CD14-positive monocyte (primary cell): Measurements from ENCODE around the gene HOXA13. TPM values are rescaled to one million over a fixed set of nuclear protein-coding genes. Genes with fewer than 3 reads are reported as not detected.
A peak's percentile ranks its signal among the peaks of the same experiment; 100 is the strongest.

ENCODE experiments used
- DNase-seq, 3 donors: peaks; one replicate each; pipeline ENCODE4 v3.0.0-alpha.2; 2011 to 2022
- H2AFZ ChIP-seq: 2 replicates; pipeline ENCODE4 v1.6.0; 2012; ENCODE audit warnings: mild to moderate bottlenecking, low read depth, low read length, inconsistent platforms; ENCODE audit not compliant: insufficient read depth, poor library complexity, severe bottlenecking
- H3K27ac ChIP-seq, 2 donors: 1 replicate in 1 of 2; 2 replicates in 1 of 2; pipeline ENCODE4 v1.5.1; 2012 to 2013; ENCODE audit warnings: low read length in 2 of 2, control low read depth in 1 of 2, inconsistent platforms in 1 of 2, low read depth in 1 of 2, mild to moderate bottlenecking in 1 of 2
- H3K27me3 ChIP-seq, 2 donors: one replicate each; pipeline versions ENCODE4 v1.6.0 to v1.6.1; 2011 to 2013; ENCODE audit warnings: low read length in 2 of 2; ENCODE audit not compliant: control insufficient read depth in 2 of 2, insufficient read depth in 2 of 2
- H3K36me3 ChIP-seq, 2 donors: replicated peaks in 1 of 2; 1 replicate in 1 of 2; 2 replicates in 1 of 2; pipeline versions ENCODE4 v1.5.1 to v1.6.1; 2012 to 2013; ENCODE audit warnings: low read length in 2 of 2, control low read depth in 1 of 2, inconsistent platforms in 1 of 2, mild to moderate bottlenecking in 1 of 2; ENCODE audit not compliant: insufficient read depth in 2 of 2, control insufficient read depth in 1 of 2
- H3K4me1 ChIP-seq, 2 donors: 1 replicate in 1 of 2; 2 replicates in 1 of 2; pipeline versions ENCODE4 v1.5.1 to v1.6.1; 2012 to 2013; ENCODE audit warnings: low read length in 2 of 2, control low read depth in 1 of 2, inconsistent platforms in 1 of 2, mild to moderate bottlenecking in 1 of 2, moderate library complexity in 1 of 2; ENCODE audit not compliant: insufficient read depth in 2 of 2, control insufficient read depth in 1 of 2
- H3K4me2 ChIP-seq: replicated peaks from 2 replicates; pipeline ENCODE3; 2012; ENCODE audit warnings: low read length, moderate library complexity, mild to moderate bottlenecking; ENCODE audit not compliant: poor library complexity, severe bottlenecking; ENCODE audit errors: extremely low read depth
- H3K4me3 ChIP-seq, 3 experiments: fragments of 200-600 bp in 1 of 3; sonication (generic) in 1 of 3; replicated peaks in 1 of 3; 1 replicate in 2 of 3; 2 replicates in 1 of 3; pipeline ENCODE4 v1.5.1; 2011 to 2013; ENCODE audit warnings: low read length in 3 of 3, mild to moderate bottlenecking in 3 of 3, control low read depth in 2 of 3, low read depth in 2 of 3, inconsistent platforms in 1 of 3, moderate library complexity in 1 of 3
- H3K79me2 ChIP-seq: 2 replicates; pipeline ENCODE4 v1.6.0; 2012; ENCODE audit warnings: mild to moderate bottlenecking, control low read depth, inconsistent platforms, low read length, moderate library complexity; ENCODE audit not compliant: insufficient read depth
- H3K9ac ChIP-seq: 2 replicates; pipeline ENCODE4 v1.6.0; 2017; ENCODE audit warnings: low read length, mild to moderate bottlenecking; ENCODE audit not compliant: insufficient read depth, poor library complexity, severe bottlenecking
- H3K9me3 ChIP-seq, 2 donors: replicated peaks in 1 of 2; 1 replicate in 1 of 2; 2 replicates in 1 of 2; pipeline versions ENCODE4 v1.5.1 to v1.6.1; 2012 to 2013; ENCODE audit warnings: low read length in 2 of 2, control low read depth in 1 of 2; ENCODE audit not compliant: control insufficient read depth in 1 of 2, insufficient read depth in 1 of 2
- H4K20me1 ChIP-seq: 2 replicates; pipeline ENCODE4 v1.6.0; 2012; ENCODE audit warnings: mild to moderate bottlenecking, low read length, control low read depth, moderate library complexity; ENCODE audit not compliant: insufficient read depth
- H3K27ac Mint-ChIP-seq, 7 donors: one replicate each; pipeline ENCODE4 v1.8.0; 2020; ENCODE audit warnings: mild to moderate bottlenecking in 7 of 7, mixed read lengths in 7 of 7, moderate library complexity in 6 of 7, inconsistent platforms in 2 of 7
- H3K27me3 Mint-ChIP-seq, 3 donors: one replicate each; pipeline ENCODE4 v1.8.0; 2021 to 2022; ENCODE audit warnings: low read depth in 3 of 3, mild to moderate bottlenecking in 3 of 3, mixed read lengths in 3 of 3, moderate library complexity in 3 of 3, inconsistent platforms in 1 of 3
- H3K36me3 Mint-ChIP-seq, 2 donors: one replicate each; pipeline ENCODE4 v1.8.0; 2020; ENCODE audit warnings: mixed read lengths in 2 of 2, inconsistent platforms in 1 of 2, mild to moderate bottlenecking in 1 of 2
- H3K4me1 Mint-ChIP-seq: one replicate; pipeline ENCODE4 v1.8.0; 2020; ENCODE audit warnings: mild to moderate bottlenecking, mixed read lengths
- H3K4me3 Mint-ChIP-seq, 2 donors: one replicate each; pipeline ENCODE4 v1.8.0; 2020; ENCODE audit warnings: mild to moderate bottlenecking in 2 of 2, mixed read lengths in 2 of 2, moderate library complexity in 1 of 2
- H3K9me3 Mint-ChIP-seq, 7 donors: one replicate each; pipeline ENCODE4 v1.8.0; 2020 to 2022; ENCODE audit warnings: mixed read lengths in 7 of 7, mild to moderate bottlenecking in 6 of 7, moderate library complexity in 6 of 7, inconsistent platforms in 2 of 7
- CTCF ChIP-seq: fragments of 200-600 bp; IDR thresholded peaks from one replicate; pipeline ENCODE4 v1.8.0; 2022; ENCODE audit warnings: antibody characterized with exemption, mild to moderate bottlenecking
- WGBS: methylation state at CpG from one replicate; pipeline ENCODE4 v1.1.5; 2013; ENCODE audit warnings: missing lambda C conversion rate; ENCODE audit not compliant: insufficient coverage; 5-methylcytosine and 5-hydroxymethylcytosine counted together
- intact Hi-C, 2 donors: fragments of 100-400 bp; cut with micrococcal nuclease; formaldehyde crosslinking; loops; one replicate each; pipeline versions ENCODE4 v1.15.0 to v1.15.1; 2023
- polyA plus RNA-seq, 3 donors: library from polyadenylated mRNA; depleted of rRNA in 1 of 3; unstranded in 2 of 3; stranded (reverse) in 1 of 3; fragments of 300-500 nt in 2 of 3; fragments of >200 nt in 1 of 3; fragmentation: Illumina TruSeq in 2 of 3; gene quantifications; 1 replicate in 2 of 3; 2 replicates in 1 of 3; pipeline ENCODE4 v1.2.3, GENCODE V29; 2012 to 2021

Gene HOXA13
- polyA plus RNA-seq, 3 donors = not detected

DNA sequence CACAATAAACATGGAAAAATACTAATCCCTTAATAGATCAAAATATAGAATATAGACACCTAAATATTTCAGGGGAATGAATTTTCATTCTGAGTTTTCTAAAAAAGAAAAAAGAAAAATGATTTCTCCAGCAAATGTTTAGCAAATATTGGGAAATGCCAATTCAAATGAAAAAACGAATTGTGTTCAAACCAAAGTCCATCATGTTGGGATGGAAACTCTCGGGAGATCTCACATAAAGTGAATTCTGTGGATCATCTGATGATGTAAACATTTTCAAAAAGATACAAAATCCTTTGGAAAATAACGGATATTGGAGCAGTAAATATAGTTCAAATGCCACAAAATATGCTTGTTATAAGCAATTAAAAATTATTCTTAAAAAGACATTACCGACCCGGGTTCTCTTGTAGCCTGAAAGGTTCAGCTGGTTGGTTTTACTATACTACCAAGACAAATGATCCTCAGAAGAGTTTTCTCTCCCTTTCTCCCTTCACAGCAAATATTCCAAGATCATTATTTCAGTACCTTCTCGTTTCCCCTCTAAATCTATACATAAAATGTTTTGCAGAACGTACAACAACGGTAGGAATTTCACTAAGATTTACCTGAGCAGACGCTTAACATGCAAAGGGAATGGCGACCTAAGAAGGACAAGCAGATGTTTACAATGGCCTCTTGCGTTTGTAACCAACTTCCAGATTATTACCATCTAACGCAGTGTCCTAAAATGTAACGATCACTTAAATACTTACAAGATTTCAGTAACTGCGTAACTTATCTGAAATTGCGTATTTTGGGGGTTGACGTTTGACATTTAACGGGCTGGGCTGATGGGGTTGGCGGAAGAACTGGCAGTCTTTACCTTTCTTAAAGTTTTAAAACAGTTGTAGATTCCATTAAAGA, 2.5 kb downstream of the HOXA13 start:
- Mint-ChIP-seq H3K4me1 (peaks cover 55% of the 10 kb centered on the region), H3K36me3 (peaks cover 11 to 20% of the 10 kb centered on the region in 2 donors), H3K4me3 (peak overlapping the region in 1 of 2 donors; percentile 84), H3K27me3 (peaks cover 85 to 91% (median 87%) of the 10 kb centered on the region in 3 donors), H3K27ac (no peak overlapping the region), H3K9me3 (peaks cover 0 to 40% (median 27%) of the 10 kb centered on the region in 7 donors)
- peaks cover 4 to 36% of the 10 kb centered on the region in 2 donors for H3K9me3 ChIP-seq
- no peak overlapping the region for H3K4me2 ChIP-seq
- no peaks in the 10 kb centered on the region for H3K79me2 ChIP-seq
- WGBS = 16% methylated on average over 7 of the region's 18 CpGs
- H3K27me3 ChIP-seq = peaks cover 84 to 92% of the 10 kb centered on the region in 2 donors
- H3K4me3 ChIP-seq = no peak overlapping the region
- H3K4me1 ChIP-seq = peaks cover 40 to 51% of the 10 kb centered on the region in 2 donors
- no peak overlapping the region for H3K27ac ChIP-seq
- TF ChIP-seq CTCF = no peak
- H3K36me3 ChIP-seq = no peaks in the 10 kb centered on the region
- no peak overlapping the region for H3K9ac ChIP-seq
- no peaks in the 10 kb centered on the region for H4K20me1 ChIP-seq
- H2AFZ ChIP-seq = no peak overlapping the region
- DNase-seq = no peak
- intact Hi-C loops = loop anchor here (5.0 to 10.0 kb wide), 3 partner anchors 587 to 825 kb away; no protein-coding TSS in a partner anchor

GRCh38 chr7:27196287-27196767, 3.6 kb downstream of the HOXA13 start:
- no peak overlapping the region for H3K27ac ChIP-seq
- Mint-ChIP-seq H3K9me3 (peaks cover 0 to 40% (median 24%) of the 10 kb centered on the region in 7 donors), H3K36me3 (peaks cover 11 to 17% of the 10 kb centered on the region in 2 donors), H3K27ac (no peak overlapping the region), H3K4me3 (peak overlapping the region in 1 of 2 donors; percentile 84), H3K27me3 (peaks cover 84 to 91% (median 87%) of the 10 kb centered on the region in 3 donors), H3K4me1 (peaks cover 51% of the 10 kb centered on the region)
- H3K4me2 ChIP-seq = no peak overlapping the region
- no peaks in the 10 kb centered on the region for H3K79me2 ChIP-seq
- H3K36me3 ChIP-seq = no peaks in the 10 kb centered on the region
- 2% methylated on average over 6 of the region's 6 CpGs for WGBS
- H3K9me3 ChIP-seq = peaks cover 6 to 47% of the 10 kb centered on the region in 2 donors
- H3K27me3 ChIP-seq = peaks cover 86 to 92% of the 10 kb centered on the region in 2 donors
- H4K20me1 ChIP-seq = no peaks in the 10 kb centered on the region
- peak; percentile 96 for TF ChIP-seq CTCF
- H2AFZ ChIP-seq = no peak overlapping the region
- intact Hi-C loops = loop anchor here (5.0 to 10.0 kb wide), 3 partner anchors 588 to 826 kb away; no protein-coding TSS in a partner anchor
- peaks cover 38 to 47% of the 10 kb centered on the region in 2 donors for H3K4me1 ChIP-seq
- no peak overlapping the region for H3K4me3 ChIP-seq
- no peak overlapping the region for H3K9ac ChIP-seq
- DNase-seq = peak; percentile 58 to 77 (median 74)
